Retinal pigment epithelial cell (primary cell): Measurements from ENCODE around the gene PPP1R13L.

Source experiments
- DNase-seq: peaks from one replicate; pipeline ENCODE4 v3.0.0-alpha.2; 2010; ENCODE audit warnings: low read depth
- H3K4me3 ChIP-seq: 2 replicates; pipeline ENCODE4 v1.5.1; 2011; ENCODE audit warnings: mild to moderate bottlenecking, low read length, control low read depth, moderate library complexity
- CTCF ChIP-seq: conservative IDR thresholded peaks from 2 replicates; pipeline ENCODE4 v1.5.1; 2011; ENCODE audit warnings: low read depth, low read length, control low read depth, inconsistent platforms

PPP1R13L gene

GRCh38 chr19:45404557-45405434, at the start of gene PPP1R13L:
TSS of gene PPP1R13L (minus strand) at chr19:45405069. CDS start at chr19:45398318, 6,751 bp downstream.
- DNase-seq = peak; percentile 44
- peak within 1 kb of the TSS; percentile 97 for H3K4me3 ChIP-seq
- no peak for TF ChIP-seq CTCF

- no peak for DNase-seq
- H3K4me3 ChIP-seq = no peak overlapping the region
- no peak for TF ChIP-seq CTCF
Observed at GRCh38 chr19:45451850-45452387, 47.0 kb upstream of the PPP1R13L start.

- peak overlapping the region; percentile 69 for H3K4me3 ChIP-seq
- no peak for DNase-seq
Observed at GRCh38 chr19:45451131-45451849, 46.4 kb upstream of the PPP1R13L start.

GRCh38 chr19:45450012-45450333, 45.1 kb upstream of the PPP1R13L start:
- no peak for TF ChIP-seq CTCF
- no peak for DNase-seq
- peak overlapping the region; percentile 55 for H3K4me3 ChIP-seq

More at GRCh38 chr19:45451131-45451849, 46.4 kb upstream of the PPP1R13L start:
- no peak for TF ChIP-seq CTCF

- TF ChIP-seq CTCF = no peak
- no peak overlapping the region for H3K4me3 ChIP-seq
- no peak for DNase-seq
Observed at GRCh38 chr19:45448887-45449299, 44.0 kb upstream of the PPP1R13L start.

GRCh38 chr19:45448425-45448756, 43.5 kb upstream of the PPP1R13L start:
- no peak overlapping the region for H3K4me3 ChIP-seq
- no peak for TF ChIP-seq CTCF
- DNase-seq = no peak

- H3K4me3 ChIP-seq = no peak overlapping the region
- no peak for DNase-seq
Observed at GRCh38 chr19:45446944-45447343, 42.1 kb upstream of the PPP1R13L start.

More at GRCh38 chr19:45446944-45447343, 42.1 kb upstream of the PPP1R13L start:
- no peak for TF ChIP-seq CTCF
